Superior temporal gyrus (tissue), 1 donor: ENCODE results near the gene CT47A7.
A peak's percentile ranks its signal among the peaks of the same experiment; 100 is the strongest.
"Not testable (repeated sequence)": the region's sequence is repeated elsewhere in the genome, so short reads cannot be mapped to it uniquely, and the experiment has no call there.

Experiments used
- DNase-seq: peaks from one replicate; pipeline ENCODE4 v3.0.0-alpha.2; 2016; ENCODE audit errors: extremely low spot score

The CT47A7 gene

DNA sequence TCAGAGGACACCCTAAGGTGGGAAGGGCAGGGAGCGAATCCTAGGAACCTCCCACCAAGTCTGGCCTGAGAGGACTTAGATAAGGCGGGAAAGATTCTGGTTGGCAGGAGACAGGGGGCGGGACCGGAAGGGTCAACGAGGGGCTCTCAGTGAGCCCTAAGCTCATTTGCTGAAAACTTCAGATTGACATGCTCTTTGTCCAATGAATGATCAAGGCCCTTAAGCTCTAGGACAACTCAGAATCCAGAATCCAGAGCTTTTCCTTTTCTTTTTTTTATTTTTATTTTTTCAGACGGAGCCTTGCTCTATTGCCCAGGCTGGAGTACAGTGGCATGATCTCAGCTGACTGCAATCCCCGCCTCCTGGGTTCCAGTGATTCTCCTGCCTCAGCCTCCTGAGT lies at the start of gene CT47A7:
Gene CT47A7, minus strand, starts transcription at position 101 of the 400 bp plus-strand sequence. CDS start 255 bp downstream, outside the sequence.
- not testable (repeated sequence) for DNase-seq

GRCh38 chrX:121000589-121000988 lies 44.2 kb upstream of the CT47A7 start:
- DNase-seq, result peak; percentile 19

GRCh38 chrX:120999413-120999812 lies 43.0 kb upstream of the CT47A7 start:
- no peak for DNase-seq

- not testable (repeated sequence) for DNase-seq
Observed at GRCh38 chrX:120985660-120986059, 29.3 kb upstream of the CT47A7 start, which contains the start of gene CT47A1. Gene CT47A1, minus strand, starts transcription at chrX:120985760. Its CDS starts 231 bp downstream, at chrX:120985529.
